OCI-LY7 (cell line): ENCODE data around the gene OR2A5.

Experiments used
- EZH2phosphoT487 ChIP-seq: fragments of 200-600 bp; sonication (generic); IDR thresholded peaks from 2 replicates; pipeline ENCODE4 v1.6.1; 2018; ENCODE audit warnings: low read depth, borderline replicate concordance, mild to moderate bottlenecking, mixed run types, antibody characterized with exemption, low read length, moderate library complexity, mixed read lengths
- TF ChIP-seq, protein P1 (sequence below): fragments of 200-600 bp; sonication (generic); conservative IDR thresholded peaks from 2 replicates; pipeline ENCODE4 v1.5.1; 2014; ENCODE audit warnings: mild to moderate bottlenecking, antibody characterized with exemption, low read length, moderate library complexity, mixed read lengths

DNA sequence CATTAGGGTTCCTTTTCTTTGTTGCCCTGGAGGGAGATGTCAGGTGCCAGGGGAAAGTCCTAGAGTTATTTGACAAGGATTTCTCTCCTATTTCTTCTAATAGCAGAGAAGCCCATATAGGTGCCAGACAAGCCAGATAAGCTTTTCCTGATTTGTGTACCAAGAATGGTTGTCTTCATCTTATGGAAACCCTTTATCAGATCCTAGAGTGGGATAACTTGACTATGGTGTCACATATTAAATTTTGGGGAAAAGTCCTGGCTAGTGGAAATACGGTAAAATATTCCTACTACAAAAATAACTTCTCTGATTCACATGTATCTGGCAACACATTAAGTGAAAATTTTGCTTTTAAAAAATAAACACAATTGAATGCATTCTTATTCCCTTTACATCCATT, 38.5 kb downstream of the OR2A5 start:
- TF ChIP-seq, protein P1, sequence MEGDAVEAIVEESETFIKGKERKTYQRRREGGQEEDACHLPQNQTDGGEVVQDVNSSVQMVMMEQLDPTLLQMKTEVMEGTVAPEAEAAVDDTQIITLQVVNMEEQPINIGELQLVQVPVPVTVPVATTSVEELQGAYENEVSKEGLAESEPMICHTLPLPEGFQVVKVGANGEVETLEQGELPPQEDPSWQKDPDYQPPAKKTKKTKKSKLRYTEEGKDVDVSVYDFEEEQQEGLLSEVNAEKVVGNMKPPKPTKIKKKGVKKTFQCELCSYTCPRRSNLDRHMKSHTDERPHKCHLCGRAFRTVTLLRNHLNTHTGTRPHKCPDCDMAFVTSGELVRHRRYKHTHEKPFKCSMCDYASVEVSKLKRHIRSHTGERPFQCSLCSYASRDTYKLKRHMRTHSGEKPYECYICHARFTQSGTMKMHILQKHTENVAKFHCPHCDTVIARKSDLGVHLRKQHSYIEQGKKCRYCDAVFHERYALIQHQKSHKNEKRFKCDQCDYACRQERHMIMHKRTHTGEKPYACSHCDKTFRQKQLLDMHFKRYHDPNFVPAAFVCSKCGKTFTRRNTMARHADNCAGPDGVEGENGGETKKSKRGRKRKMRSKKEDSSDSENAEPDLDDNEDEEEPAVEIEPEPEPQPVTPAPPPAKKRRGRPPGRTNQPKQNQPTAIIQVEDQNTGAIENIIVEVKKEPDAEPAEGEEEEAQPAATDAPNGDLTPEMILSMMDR, result no peak
- TF ChIP-seq EZH2phosphoT487, result no peak
